ENCODE results near the gene PLCB2. TPM values are rescaled to one million over a fixed set of nuclear protein-coding genes. Genes with fewer than 3 reads are reported as not detected.

Gene PLCB2
- polyA plus RNA-seq, 12 donors: 5.2 to 36.6 (median 7.5) TPM; not detected in 1

DNA sequence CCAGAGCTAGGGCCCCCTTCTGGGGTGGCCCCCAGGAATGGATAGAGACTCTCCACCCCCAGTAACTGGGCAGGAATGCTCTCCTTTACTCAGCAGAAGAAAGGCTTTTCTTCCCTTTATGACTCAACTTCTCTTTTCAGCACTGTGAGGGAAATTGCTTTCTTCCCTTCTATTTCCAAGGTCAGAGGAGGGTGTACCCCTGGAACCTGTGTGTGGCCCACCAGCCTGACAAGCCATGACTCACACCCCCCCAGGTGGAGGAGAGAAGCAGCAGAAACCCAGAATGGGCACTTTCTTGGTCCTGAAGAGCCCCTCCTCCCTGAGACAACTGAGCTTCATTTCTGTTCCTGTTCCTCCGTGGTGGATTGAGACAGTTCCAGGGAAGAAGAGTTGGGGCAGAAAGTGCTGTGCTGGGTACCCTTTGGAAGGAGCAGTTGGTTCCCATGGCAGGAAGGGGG lies 22.2 kb downstream of the PLCB2 start:
- DNase-seq: no peak

DNA sequence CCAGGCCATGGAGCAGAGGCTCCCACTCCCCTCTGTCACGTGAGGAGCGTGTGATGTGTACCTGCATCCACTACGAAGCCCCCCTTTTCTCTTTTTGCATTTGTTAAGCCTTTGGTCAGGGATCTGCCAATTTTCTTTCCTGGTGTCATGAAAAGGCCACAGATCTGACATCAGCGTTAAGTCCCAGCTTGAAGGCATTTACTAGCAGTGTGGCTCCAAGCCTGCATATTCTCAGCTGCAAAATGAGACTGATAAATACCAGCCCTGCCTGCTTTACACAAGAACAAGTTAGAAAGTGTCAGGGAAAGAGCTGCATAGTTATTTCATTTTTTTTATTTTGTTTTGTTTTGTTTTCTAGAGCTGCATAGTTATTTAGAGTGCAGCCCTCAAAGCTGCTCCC lies 22.6 kb downstream of the PLCB2 start:
- no peak for DNase-seq

DNA sequence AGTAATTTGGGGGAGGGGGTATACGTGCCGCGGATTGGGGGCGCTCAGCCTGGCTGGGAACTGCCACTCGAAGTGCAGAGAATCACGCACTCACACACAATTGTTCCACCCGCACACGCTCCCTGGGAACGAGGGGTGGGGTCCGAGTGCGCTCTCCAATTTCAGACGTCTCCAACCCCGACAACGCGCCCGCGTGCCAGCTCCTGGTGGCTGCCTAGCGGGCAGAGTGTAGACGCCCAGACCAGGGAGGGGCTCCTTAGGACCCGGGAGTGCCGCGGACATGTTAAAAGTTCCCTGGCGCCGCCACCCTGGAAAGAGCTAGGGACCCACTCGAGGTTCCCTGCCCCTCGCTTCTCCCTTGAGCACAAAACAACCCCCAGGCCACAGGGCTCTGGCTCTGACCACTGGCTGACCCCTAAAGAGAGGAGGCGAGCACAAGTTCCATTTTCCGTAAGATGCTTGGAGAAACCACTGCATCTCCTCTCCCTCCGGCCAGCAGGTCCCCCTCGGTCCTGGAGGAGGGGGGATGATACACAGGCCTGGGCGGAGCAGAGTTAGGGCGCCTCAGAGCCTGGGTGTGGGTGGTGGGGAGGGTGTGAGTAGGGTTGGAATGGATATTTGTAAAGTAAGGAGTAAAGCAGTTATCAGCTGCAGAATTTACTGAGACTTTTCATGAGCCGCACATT lies 24.0 kb downstream of the PLCB2 start:
- DNase-seq: no peak

DNA sequence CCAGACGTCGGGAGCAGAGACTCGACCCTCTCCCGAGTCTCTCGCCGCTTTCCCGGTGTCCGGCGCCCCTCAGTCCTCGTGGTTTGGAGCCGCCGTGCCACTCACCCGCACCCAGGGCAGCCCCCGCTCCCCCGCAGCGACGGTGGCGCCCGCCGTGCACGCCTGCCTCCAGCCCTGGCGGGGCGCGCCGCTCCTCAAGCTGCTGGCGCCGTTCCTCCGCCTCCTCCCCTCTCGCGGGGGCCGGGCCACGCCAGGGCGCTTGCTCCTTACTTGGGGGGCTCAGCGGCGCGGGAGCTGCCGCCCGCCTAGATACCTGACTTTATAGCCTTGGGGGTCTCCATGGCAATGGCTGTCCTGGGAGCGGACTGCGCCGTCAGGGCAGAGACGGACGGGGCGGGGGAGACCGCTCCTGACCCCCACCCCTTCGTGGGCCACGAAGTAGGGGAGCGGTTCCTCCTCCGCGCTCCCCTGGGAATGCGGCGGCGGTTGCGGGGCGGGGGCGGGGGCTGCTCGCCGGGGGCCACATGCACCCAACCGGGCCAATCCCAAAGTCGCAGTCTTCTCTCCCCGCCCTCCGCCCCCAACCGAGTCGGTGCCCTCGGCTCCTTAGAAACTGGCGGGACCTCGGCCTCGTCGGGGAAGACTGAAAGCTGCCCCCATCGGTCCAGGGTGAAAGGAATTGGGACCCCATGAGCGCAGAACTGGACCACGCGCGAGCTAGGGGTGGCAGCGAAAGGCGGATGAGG lies 24.7 kb downstream of the PLCB2 start, which contains the start of gene ANKRD63:
Gene ANKRD63 (minus strand): TSS at position 196 of the 746 bp plus-strand sequence. CDS start 478 bp downstream, outside the sequence.
- no peak for DNase-seq

DNA sequence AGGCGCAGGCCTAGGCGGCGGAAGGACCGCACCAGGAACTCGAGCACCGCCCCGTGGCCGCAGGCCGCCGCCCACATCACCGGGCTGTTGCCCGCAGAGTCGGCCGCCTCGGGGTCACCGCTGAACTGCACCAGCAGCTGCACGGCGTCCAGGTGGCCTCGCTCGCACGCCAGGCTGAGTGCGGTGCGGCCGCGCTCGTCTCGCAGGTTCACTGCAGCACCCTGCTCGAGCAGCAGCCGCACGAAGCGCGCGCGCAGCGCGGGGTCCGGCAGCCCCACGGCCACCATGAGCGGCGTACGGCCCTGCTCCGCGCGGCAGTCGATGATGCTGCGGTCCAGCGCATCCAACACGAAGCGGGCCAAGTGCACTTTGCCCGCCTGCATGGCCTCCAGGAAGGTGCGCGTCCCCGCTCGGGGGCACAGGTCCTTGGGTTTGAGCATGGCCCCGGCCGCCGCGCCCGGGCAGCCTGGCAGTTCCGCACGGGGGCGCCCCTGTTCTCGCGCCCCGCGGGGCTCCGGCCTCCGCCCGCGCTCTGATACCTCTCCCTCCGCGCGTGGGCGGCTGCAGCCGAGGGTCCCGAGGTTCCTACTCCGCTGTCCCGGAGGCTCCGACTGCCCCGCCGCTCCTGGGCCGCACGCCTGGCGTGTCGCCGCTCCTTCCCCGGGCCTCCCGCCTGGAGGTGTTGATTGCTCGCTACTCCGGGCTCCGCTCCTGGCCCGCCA lies 25.4 kb downstream of the PLCB2 start:
- DNase-seq: no peak

DNA sequence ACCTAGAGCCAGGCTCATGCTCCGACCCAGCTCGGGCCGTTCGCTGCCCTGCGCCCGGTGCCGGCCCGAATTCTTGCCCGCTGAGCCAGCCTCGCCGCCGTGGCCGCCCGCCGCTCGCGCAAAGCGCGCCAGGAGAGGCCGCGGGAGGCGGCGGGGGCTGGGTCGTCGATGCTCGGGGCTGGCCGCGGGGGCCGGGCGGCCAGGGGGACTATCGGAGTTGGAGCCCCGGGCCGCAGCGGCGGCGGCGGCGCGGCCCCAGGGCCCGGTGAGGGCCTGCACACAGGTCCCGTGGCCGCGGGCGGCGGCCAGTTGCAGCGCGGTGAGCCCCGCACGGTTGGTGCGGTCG lies 26.0 kb downstream of the PLCB2 start:
- DNase-seq: no peak

DNA sequence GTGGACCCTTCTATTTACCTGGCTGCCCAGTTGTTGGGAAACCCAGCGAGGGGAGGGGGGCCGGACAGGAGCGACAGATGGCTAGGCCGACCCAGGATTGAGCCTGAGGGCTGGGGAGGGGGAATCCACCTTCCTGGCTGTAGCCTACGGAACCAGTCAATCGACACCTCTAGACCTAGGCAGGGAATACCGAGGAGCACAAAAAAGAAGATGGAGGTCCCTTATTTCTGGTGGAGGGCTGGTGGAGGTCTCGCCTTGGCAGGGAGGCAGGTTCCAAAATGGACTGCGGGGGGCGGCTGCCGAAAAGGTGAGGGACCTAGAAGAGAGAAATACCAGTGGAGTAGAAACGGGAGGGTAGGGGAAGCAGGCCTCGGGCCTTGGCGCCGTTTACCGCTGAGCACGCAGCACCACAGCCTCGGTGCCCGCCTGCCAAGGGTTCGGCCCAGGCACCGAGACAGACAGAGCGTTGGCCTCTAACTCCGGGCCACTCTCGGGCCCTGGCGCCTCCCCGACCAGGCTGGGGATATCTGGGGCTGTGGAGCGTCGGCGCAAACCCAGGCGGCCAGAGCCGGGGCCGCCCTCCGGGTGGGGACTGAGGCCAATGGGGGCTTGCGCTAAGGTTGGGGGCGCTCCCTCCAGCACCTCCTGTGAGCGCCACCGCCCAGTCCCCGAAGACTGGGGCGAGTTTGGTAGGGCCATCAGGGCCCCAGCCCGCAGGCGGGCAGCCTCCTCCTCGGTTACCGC lies 26.5 kb downstream of the PLCB2 start:
- DNase-seq: no peak

DNA sequence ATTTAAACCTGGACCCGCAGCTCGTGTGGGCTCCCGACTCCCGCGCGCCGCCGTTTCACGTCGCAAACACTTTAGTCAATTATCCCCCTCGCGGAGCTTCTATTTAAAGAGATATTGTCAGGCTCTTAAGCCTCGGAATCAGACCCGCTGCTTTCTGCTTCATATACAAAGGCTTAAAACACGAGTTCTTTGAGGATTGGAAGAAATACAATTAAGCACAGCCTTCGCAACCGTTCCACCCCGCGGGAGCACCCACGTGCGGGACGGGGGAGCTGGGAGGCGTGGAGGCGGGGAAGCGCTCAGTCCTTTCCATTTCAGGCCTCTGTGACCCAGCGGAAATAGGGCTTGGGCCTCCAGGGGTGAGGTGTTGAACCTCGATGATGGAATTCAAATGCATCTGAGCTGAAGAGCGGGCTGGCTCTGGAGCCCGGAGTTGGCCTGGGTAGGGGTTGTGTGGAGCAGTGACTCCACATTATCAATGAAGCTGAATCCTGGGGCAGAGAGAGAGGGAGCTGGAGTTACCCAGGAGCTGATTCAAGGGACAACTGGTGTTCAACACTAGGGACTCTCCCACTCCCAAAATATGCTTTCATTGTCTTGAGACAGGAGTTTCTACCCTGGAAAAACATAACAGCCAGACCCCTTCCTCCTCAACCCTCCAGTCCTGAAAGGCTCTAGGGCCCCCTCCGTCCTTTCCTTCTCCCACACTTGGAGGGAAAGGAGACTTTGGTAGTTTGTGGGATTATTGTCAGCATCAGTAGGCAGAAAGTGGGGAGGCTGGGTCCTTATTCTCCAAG lies 27.3 kb downstream of the PLCB2 start:
- DNase-seq: no peak

DNA sequence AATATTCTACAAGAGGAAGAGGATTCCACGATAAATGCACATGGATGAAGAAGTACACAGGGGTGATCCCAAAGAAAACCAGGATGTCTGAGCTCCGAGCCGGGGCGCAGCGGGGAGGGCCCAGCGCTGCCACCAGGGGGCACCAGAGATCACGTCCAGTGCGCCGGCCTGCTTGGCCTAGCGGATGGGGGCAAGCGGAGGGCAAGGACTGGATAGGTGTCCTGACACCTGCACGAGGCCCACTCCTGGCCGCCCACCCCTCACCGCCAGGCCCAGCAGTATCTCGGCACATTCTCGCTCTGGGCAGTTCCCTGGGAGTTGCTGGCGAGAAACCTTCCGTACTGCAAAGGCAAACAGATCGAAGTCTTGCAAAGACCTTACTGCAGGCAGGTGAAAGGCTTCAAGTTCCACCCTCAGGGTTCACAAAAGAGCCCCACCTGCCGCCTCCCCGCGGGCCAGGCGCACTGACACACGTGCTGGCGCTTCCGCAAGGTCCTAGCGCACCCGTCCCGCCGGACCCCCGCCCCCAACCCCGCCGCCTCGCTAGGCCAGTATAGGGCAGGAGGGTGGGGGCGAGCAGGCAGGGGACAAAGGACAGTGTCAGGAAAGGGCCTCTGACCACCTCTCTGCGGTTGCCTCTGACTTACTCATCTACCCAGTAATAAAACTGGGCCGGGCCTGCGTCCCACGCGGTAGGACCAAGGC lies 28.1 kb downstream of the PLCB2 start:
- peak; percentile 73 for DNase-seq

DNA sequence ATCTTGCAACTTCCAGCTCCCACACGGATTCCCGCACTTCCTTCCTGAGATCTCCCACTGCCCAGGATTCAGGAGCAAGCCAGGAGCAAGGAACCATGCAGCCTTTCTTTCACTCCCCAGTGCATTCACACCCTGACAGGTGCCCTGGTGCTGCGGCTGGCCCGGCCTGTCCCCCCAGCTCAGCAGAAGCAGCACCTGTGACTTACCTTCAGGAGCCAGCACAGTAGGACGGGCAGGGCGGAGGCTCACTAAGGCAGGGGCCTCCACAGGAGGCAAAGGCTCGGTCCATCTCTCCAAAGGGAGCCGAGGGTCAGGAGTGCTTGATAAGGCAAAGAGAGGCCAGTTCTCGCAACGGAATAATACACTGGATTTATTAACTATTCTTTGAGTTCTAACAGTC lies 29.7 kb downstream of the PLCB2 start:
- DNase-seq: no peak

DNA sequence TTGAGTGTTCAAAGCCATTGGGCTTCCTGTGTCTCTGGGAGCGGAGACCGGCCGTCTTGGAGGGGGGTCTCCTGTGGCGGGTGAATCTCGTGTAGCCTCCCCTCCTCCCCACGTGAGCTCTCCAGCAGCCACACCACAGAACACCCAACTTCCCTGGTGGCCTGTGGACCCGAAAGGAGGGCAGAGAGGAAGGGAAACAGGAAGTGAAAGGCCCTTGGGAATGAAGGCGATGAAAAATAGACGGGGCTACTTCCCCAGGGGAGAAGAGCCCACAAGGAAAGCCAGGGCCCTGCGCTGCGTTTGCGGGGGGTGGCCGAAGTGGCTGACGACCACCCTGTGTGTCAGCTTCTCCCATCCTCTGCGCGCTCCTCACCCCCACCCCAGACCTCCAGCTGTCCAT lies 30.3 kb downstream of the PLCB2 start:
- DNase-seq: no peak

DNA sequence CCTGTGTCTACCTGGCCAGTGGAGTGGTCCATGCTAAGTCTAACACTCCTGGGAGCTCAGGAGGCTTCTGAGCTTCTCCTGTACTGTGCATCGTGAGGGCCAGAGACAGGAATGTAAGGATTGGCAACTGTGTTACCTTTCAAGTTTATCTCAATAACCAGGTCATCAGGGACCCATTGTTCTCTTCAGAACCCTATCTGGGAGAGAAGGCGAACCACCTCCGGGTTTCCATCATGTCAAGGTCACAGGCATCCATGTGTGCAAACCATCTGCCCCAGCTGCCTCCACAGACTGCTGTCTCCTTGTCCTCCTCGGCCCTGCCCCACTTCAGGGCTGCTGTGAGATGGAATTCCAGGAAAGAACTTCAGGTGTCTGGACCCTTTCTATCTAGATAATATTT lies 30.8 kb downstream of the PLCB2 start:
- DNase-seq: no peak

DNA sequence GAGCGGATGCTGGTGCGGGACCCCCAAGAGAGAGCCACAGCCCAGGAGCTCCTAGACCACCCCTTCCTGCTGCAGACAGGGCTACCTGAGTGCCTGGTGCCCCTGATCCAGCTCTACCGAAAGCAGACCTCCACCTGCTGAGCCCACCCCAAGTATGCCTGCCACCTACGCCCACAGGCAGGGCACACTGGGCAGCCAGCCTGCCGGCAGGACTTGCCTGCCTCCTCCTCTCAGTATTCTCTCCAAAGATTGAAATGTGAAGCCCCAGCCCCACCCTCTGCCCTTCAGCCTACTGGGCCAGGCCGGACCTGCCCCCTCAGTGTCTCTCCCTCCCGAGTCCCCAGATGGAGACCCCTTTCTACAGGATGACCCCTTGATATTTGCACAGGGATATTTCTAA lies 31.8 kb downstream of the PLCB2 start:
- DNase-seq: no peak

DNA sequence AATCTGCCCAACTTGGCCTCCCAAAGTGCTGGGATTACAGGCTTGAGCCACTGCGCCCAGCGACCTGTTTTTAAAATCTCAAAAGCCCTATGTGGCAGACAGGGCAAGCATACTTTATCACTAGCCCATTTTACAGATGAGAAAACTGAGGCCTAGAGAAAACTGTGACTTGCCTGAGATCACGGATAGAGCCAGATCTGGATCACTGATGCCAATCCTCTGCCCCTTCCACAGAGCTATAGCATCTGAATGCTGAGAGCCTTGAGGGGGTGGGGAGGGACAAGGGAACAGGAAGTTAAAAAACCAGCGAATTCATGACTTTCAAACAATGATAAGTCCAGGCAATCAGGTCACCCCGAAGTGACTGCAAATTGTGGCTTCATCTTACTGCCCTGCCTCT lies 32.2 kb downstream of the PLCB2 start:
- DNase-seq: no peak

DNA sequence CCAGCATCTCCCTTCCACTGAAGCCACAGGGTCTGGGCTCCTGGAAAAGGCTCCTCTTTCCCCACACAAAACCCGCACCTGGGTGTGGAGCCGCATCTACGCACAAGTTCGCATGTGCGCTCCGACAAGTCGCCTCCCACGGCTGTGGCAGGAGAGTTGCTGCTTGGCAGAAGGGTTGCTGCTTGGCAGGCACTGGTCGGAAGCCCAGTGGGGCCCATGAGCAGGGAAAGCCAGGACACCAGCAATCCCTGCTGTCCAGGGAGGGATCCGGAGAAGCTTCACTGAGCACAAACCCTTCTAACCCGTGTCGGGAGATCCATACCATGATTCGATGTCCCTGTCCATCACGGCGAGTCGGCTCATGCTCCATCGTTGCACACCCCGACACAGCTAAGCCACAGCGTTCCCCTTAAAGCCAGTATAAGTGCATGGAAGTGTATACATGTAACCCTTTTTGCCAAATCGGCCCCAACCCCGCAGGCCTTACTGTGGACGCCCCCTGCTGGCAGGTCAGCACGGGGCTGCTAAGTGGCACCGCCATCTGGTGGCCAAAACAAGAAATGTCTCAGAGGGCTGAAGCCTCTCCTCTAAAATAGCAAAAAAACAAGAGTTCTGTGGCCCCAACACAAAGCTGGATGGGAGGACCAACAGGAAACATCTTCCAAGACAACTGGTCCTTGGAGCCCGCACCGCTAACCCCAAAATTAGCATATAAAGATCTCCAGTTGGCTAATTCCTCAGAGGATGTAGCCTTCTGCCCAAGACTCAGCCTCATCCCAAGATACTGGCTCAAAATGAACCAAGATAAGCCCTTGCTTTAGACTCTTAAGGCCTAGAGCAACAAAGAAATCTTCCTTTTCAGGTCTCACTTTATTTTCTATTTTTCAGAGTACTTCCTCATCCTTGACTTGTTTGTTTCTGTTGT lies 33.1 kb downstream of the PLCB2 start:
- peak; percentile 73 for DNase-seq

DNA sequence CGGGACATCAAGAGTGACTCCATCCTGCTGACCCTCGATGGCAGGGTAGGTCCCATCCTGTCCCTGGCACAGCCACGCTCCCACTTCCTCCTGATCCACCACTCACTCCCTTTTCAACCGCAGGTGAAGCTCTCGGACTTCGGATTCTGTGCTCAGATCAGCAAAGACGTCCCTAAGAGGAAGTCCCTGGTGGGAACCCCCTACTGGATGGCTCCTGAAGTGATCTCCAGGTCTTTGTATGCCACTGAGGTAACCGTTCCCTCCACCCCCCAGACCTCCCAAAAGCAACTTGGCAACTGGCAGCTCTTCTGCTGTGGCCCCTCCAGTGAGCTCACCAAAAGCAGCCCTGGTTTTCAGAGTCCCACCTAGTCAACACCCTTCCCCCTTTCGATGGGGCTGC lies 34.3 kb downstream of the PLCB2 start:
- DNase-seq: no peak

DNA sequence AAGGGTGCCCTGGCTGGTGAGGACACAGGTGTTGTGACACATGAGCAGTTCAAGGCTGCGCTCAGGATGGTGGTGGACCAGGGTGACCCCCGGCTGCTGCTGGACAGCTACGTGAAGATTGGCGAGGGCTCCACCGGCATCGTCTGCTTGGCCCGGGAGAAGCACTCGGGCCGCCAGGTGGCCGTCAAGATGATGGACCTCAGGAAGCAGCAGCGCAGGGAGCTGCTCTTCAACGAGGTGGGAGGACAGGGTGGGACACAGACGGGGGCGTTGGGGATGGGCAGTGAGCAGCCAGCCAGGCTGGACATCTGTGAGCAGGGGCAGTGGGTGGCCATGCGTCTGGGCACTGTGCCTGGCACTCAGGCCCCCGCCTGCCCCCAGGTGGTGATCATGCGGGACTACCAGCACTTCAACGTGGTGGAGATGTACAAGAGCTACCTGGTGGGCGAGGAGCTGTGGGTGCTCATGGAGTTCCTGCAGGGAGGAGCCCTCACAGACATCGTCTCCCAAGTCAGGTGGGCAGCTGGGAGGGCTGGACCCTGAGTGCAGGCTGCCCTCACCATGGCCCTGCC lies 35.2 kb downstream of the PLCB2 start:
- DNase-seq: no peak

DNA sequence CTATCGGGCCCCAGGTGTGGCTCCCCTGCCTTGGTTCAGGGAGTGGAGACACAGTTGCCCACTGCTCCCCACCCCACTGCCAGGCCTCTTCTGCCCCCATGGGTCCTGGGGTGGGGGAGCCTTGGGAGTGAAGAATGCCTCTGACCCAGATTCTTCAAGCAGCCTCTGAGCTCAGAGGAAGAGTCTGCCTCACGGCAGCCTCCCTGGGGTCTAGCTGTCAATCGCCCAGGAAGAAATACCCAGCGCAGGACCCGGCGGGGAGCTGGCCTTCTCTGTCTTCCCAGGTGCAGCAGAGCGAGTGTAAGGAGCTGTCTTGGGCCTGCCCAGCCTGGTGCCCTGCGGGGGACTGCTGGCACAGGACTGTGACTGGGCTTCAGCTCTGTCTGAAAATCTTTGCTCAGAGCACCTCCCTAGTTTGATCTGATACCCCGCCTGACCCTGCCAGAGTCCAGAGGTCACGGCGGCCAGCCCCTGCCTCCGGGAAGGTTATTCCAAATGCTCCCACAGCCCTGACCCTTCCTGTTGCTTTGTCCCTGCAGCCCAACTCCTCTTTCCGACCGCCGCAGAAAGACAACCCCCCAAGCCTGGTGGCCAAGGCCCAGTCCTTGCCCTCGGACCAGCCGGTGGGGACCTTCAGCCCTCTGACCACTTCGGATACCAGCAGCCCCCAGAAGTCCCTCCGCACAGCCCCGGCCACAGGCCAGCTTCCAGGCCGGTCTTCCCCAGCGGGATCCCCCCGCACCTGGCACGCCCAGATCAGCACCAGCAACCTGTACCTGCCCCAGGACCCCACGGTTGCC lies 35.9 kb downstream of the PLCB2 start:
- DNase-seq: no peak

All from muscle of arm (tissue), 12 donors.